ENCODE results near the gene ZNF32.
"Not testable (repeated sequence)": the region's sequence is repeated elsewhere in the genome, so short reads cannot be mapped to it uniquely, and the experiment has no call there.

The ZNF32 gene

DNA sequence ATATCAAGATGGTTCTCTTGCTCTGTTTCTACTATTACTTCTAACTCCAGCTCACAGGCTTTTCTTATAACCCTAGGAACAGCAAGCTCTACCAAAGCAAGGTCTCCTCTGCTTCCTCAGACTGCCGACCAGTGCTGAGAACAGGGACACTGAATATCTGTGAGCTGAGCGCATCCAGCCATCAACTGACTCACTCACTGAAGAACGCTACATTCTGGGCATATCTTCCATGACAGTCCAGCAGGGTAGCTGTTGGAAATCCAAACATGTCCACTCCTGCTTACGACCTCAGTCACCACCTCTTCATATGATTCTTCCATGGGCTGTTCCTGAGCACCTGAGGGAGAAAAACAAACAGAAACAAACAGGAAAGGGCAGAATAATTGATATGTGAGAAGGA is 2.8 kb downstream of the ZNF32 start:
- DNase-seq (ENCODE audit: low spot score), result no peak
- H4K8ac ChIP-seq (ENCODE audit: low read depth, low read length), result no peak overlapping the region
- no peak overlapping the region for H3K4me2 ChIP-seq (ENCODE audit: insufficient read depth, low read length, poor library complexity, severe bottlenecking)
- H3K9me3 ChIP-seq (replicated peaks in 1 of 2; ENCODE audit: control insufficient read depth in 2 of 2, insufficient read depth in 1 of 2, low read depth in 1 of 2, low read length in 2 of 2), result peaks cover 43 to 79% of the 10 kb centered on the region in 2 donors
- H2BK5ac ChIP-seq (ENCODE audit: low read length), result no peak overlapping the region
- H3K27ac ChIP-seq (replicated peaks; ENCODE audit: low read length), result no peak overlapping the region
- H3K4me1 ChIP-seq (ENCODE audit: control insufficient read depth in 2 of 2, insufficient read depth in 1 of 2, low read depth in 1 of 2, low read length in 2 of 2), result no peaks in the 10 kb centered on the region
- no peaks in the 10 kb centered on the region for H3K79me1 ChIP-seq (ENCODE audit: low read depth, low read length)
- H2AFZ ChIP-seq (ENCODE audit: low read length), result no peak overlapping the region
- H3K9ac ChIP-seq (ENCODE audit: low read depth, low read length, poor library complexity), result no peak overlapping the region
- WGBS, 2 donors (ENCODE audit: extremely low coverage in 2 of 2, insufficient read length in 2 of 2, insufficient replicate concordance in 1 of 2), result no CpG with 5 or more reads among the region's 4 CpGs
- H3K27me3 ChIP-seq (ENCODE audit: control insufficient read depth in 3 of 3, insufficient read depth in 3 of 3, low read depth in 1 of 3, low read length in 3 of 3), result no peaks in the 10 kb centered on the region
- peaks cover 29 to 54% of the 10 kb centered on the region in 2 donors for H3K36me3 ChIP-seq (replicated peaks in 1 of 2; ENCODE audit: control insufficient read depth in 2 of 2, insufficient read depth in 2 of 2, low read length in 2 of 2)
- no peak overlapping the region for H3K18ac ChIP-seq (ENCODE audit: low read length)
- H3K14ac ChIP-seq (ENCODE audit: low read length), result no peak overlapping the region
- no peak overlapping the region for H2BK15ac ChIP-seq (ENCODE audit: low read length)
- no peak overlapping the region for H2AK5ac ChIP-seq (ENCODE audit: low read depth, low read length)
- no peak overlapping the region for H3K23ac ChIP-seq (ENCODE audit: low read depth, low read length, poor library complexity)
- H2BK12ac ChIP-seq (ENCODE audit: low read length), result no peak overlapping the region
- no peak overlapping the region for H3K4ac ChIP-seq (ENCODE audit: low read length)
- no peak overlapping the region for H4K91ac ChIP-seq (ENCODE audit: low read depth, low read length, poor library complexity)
- H3K4me3 ChIP-seq (ENCODE audit: low read length in 2 of 2), result no peak overlapping the region
- no peak overlapping the region for H2BK120ac ChIP-seq (ENCODE audit: low read depth, low read length)

DNA sequence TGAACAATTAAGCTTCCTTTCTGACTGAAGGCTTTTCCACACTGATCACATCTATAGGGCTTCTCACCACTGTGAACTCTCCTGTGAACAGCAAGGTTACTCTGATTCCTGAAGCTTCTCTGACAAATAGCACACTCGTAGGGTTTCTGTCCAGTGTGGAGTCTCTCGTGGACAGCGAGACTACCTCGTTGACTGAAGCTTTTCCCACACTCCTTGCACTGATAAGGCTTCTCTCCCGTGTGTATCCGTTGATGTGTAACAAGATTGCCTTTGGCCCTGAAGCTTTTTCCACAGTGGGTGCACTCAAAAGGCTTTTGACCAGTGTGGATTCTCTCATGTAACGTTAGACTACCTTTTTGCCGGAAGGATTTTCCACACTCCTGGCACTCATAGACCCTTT is 4.4 kb downstream of the ZNF32 start:
- no peak overlapping the region for H4K8ac ChIP-seq (ENCODE audit: low read depth, low read length)
- H3K27me3 ChIP-seq (ENCODE audit: control insufficient read depth in 3 of 3, insufficient read depth in 3 of 3, low read depth in 1 of 3, low read length in 3 of 3), result no peaks in the 10 kb centered on the region
- H2BK12ac ChIP-seq (ENCODE audit: low read length), result no peak overlapping the region
- peaks cover 43 to 69% of the 10 kb centered on the region in 2 donors for H3K9me3 ChIP-seq (replicated peaks in 1 of 2; ENCODE audit: control insufficient read depth in 2 of 2, insufficient read depth in 1 of 2, low read depth in 1 of 2, low read length in 2 of 2)
- H2BK15ac ChIP-seq (ENCODE audit: low read length), result no peak overlapping the region
- peaks cover 29 to 54% of the 10 kb centered on the region in 2 donors for H3K36me3 ChIP-seq (replicated peaks in 1 of 2; ENCODE audit: control insufficient read depth in 2 of 2, insufficient read depth in 2 of 2, low read length in 2 of 2)
- H2AFZ ChIP-seq (ENCODE audit: low read length), result no peak overlapping the region
- H3K4me2 ChIP-seq (ENCODE audit: insufficient read depth, low read length, poor library complexity, severe bottlenecking), result no peak overlapping the region
- no peak overlapping the region for H3K9ac ChIP-seq (ENCODE audit: low read depth, low read length, poor library complexity)
- no peak overlapping the region for H2BK120ac ChIP-seq (ENCODE audit: low read depth, low read length)
- no peak overlapping the region for H2AK5ac ChIP-seq (ENCODE audit: low read depth, low read length)
- H3K79me1 ChIP-seq (ENCODE audit: low read depth, low read length), result no peaks in the 10 kb centered on the region
- H2BK5ac ChIP-seq (ENCODE audit: low read length), result no peak overlapping the region
- no peak overlapping the region for H3K4me3 ChIP-seq (ENCODE audit: low read length in 2 of 2)
- H3K18ac ChIP-seq (ENCODE audit: low read length), result no peak overlapping the region
- WGBS, 2 donors (ENCODE audit: extremely low coverage in 2 of 2, insufficient read length in 2 of 2, insufficient replicate concordance in 1 of 2), result no CpG with 5 or more reads among the region's 8 CpGs
- no peak overlapping the region for H3K27ac ChIP-seq (replicated peaks; ENCODE audit: low read length)
- H3K14ac ChIP-seq (ENCODE audit: low read length), result no peak overlapping the region
- H3K4ac ChIP-seq (ENCODE audit: low read length), result no peak overlapping the region
- no peaks in the 10 kb centered on the region for H3K4me1 ChIP-seq (ENCODE audit: control insufficient read depth in 2 of 2, insufficient read depth in 1 of 2, low read depth in 1 of 2, low read length in 2 of 2)
- no peak overlapping the region for H3K23ac ChIP-seq (ENCODE audit: low read depth, low read length, poor library complexity)
- DNase-seq (ENCODE audit: low spot score), result no peak
- no peak overlapping the region for H4K91ac ChIP-seq (ENCODE audit: low read depth, low read length, poor library complexity)

DNA sequence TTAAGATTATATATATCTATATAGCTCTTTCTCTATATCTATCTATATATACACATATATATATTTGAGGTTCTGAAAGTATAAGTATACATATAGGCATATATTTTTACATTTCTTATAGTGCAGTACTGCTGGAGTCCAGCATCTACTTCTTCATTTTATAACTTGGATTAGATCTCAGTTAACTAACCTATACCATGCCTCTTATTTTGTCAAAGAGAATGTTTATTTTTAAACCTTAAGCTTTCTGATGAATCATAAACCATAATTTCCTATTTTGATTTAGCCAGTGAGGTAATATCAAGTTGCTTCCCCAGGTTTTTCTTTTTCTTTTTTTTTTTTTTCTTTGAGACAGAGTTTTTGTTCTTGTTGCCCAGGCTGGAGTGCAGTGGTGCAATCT is 8.1 kb downstream of the ZNF32 start:
- Histone ChIP-seq H3K27me3 (ENCODE audit: control insufficient read depth in 3 of 3, insufficient read depth in 3 of 3, low read depth in 1 of 3, low read length in 3 of 3) (no peaks in the 10 kb centered on the region), H3K4ac (ENCODE audit: low read length) (no peak overlapping the region), H3K79me1 (ENCODE audit: low read depth, low read length) (no peaks in the 10 kb centered on the region), H2BK5ac (ENCODE audit: low read length) (no peak overlapping the region), H3K36me3 (replicated peaks in 1 of 2; ENCODE audit: control insufficient read depth in 2 of 2, insufficient read depth in 2 of 2, low read length in 2 of 2) (peaks cover 22 to 39% of the 10 kb centered on the region in 2 donors), H2BK120ac (ENCODE audit: low read depth, low read length) (no peak overlapping the region), H2BK15ac (ENCODE audit: low read length) (no peak overlapping the region), H3K27ac (replicated peaks; ENCODE audit: low read length) (no peak overlapping the region), H3K4me3 (ENCODE audit: low read length in 2 of 2) (no peak overlapping the region), H3K9ac (ENCODE audit: low read depth, low read length, poor library complexity) (no peak overlapping the region), H3K9me3 (replicated peaks in 1 of 2; ENCODE audit: control insufficient read depth in 2 of 2, insufficient read depth in 1 of 2, low read depth in 1 of 2, low read length in 2 of 2) (peaks cover 26 to 45% of the 10 kb centered on the region in 2 donors), H4K8ac (ENCODE audit: low read depth, low read length) (no peak overlapping the region), H3K4me1 (ENCODE audit: control insufficient read depth in 2 of 2, insufficient read depth in 1 of 2, low read depth in 1 of 2, low read length in 2 of 2) (no peaks in the 10 kb centered on the region), H3K4me2 (ENCODE audit: insufficient read depth, low read length, poor library complexity, severe bottlenecking) (no peak overlapping the region), H3K23ac (ENCODE audit: low read depth, low read length, poor library complexity) (no peak overlapping the region), H2AK5ac (ENCODE audit: low read depth, low read length) (no peak overlapping the region), H3K14ac (ENCODE audit: low read length) (no peak overlapping the region), H2BK12ac (ENCODE audit: low read length) (no peak overlapping the region), H4K91ac (ENCODE audit: low read depth, low read length, poor library complexity) (no peak overlapping the region), H3K18ac (ENCODE audit: low read length) (no peak overlapping the region), H2AFZ (ENCODE audit: low read length) (no peak overlapping the region)
- DNase-seq (ENCODE audit: low spot score), result no peak

DNA sequence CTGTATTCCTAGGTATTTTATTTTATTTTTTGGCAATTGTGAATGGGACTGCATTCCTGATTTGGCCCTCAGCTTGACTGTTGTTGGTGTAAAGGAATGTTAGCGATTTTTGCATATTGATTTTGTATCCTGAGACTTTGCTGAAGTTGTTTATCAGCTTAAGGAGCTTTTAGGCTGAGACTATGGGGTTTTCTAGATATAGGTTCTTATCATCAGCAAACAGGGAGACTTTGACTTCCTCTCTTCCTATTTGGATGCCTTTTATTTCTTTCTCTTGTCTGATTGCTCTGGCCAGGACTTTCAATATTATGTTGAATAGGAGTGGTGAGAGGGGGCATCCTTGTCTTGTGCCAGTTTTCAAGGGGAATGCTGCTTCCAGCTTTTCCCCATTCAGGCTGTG is 12.9 kb downstream of the ZNF32 start:
- H3K79me1 ChIP-seq (ENCODE audit: low read depth, low read length); H3K9ac ChIP-seq (ENCODE audit: low read depth, low read length, poor library complexity); H3K36me3 ChIP-seq (replicated peaks in 1 of 2; ENCODE audit: control insufficient read depth in 2 of 2, insufficient read depth in 2 of 2, low read length in 2 of 2); H3K4ac ChIP-seq (ENCODE audit: low read length); DNase-seq (ENCODE audit: low spot score); H3K14ac ChIP-seq (ENCODE audit: low read length); H3K18ac ChIP-seq (ENCODE audit: low read length); H3K27ac ChIP-seq (replicated peaks; ENCODE audit: low read length); H2BK5ac ChIP-seq (ENCODE audit: low read length); H3K27me3 ChIP-seq (ENCODE audit: control insufficient read depth in 3 of 3, insufficient read depth in 3 of 3, low read depth in 1 of 3, low read length in 3 of 3); H3K4me2 ChIP-seq (ENCODE audit: insufficient read depth, low read length, poor library complexity, severe bottlenecking); H2AFZ ChIP-seq (ENCODE audit: low read length); H2BK120ac ChIP-seq (ENCODE audit: low read depth, low read length); H2BK12ac ChIP-seq (ENCODE audit: low read length); H2AK5ac ChIP-seq (ENCODE audit: low read depth, low read length); H3K4me1 ChIP-seq (ENCODE audit: control insufficient read depth in 2 of 2, insufficient read depth in 1 of 2, low read depth in 1 of 2, low read length in 2 of 2); H4K91ac ChIP-seq (ENCODE audit: low read depth, low read length, poor library complexity); H3K4me3 ChIP-seq (ENCODE audit: low read length in 2 of 2); H3K9me3 ChIP-seq (replicated peaks in 1 of 2; ENCODE audit: control insufficient read depth in 2 of 2, insufficient read depth in 1 of 2, low read depth in 1 of 2, low read length in 2 of 2); H4K8ac ChIP-seq (ENCODE audit: low read depth, low read length); H2BK15ac ChIP-seq (ENCODE audit: low read length); H3K23ac ChIP-seq (ENCODE audit: low read depth, low read length, poor library complexity): not testable (repeated sequence)
- no CpG with 5 or more reads among the region's 1 CpG for WGBS, 2 donors (ENCODE audit: extremely low coverage in 2 of 2, insufficient read length in 2 of 2, insufficient replicate concordance in 1 of 2)

Measured in neuronal stem cell (in vitro differentiated cells).